HepG2 (cell line): ENCODE measurements around the gene ABI2. TPM values are rescaled to one million over a fixed set of nuclear protein-coding genes. Genes with fewer than 3 reads are reported as not detected.
A peak's percentile ranks its signal among the peaks of the same experiment; 100 is the strongest.

Experiments
- DR1 ChIP-seq: sonication (generic); formaldehyde crosslinking; IDR thresholded peaks from 2 replicates; pipeline ENCODE4 v1.8.0; 2021; ENCODE audit warnings: mild to moderate bottlenecking, missing genetic modification reagents, inconsistent platforms
- GATAD1 ChIP-seq: IDR thresholded peaks from 2 replicates; pipeline ENCODE4 v1.6.1; 2016; ENCODE audit warnings: missing genetic modification reagents, missing compliant biosample characterization
- HNRNPLL ChIP-seq: fragments of 200-400 bp; formaldehyde crosslinking; IDR thresholded peaks from 2 replicates; pipeline ENCODE4 v1.6.1; 2017; ENCODE audit warnings: mild to moderate bottlenecking, low read depth, low read length; ENCODE audit not compliant: poor library complexity, severe bottlenecking
- HOXA5 ChIP-seq: sonication (generic); formaldehyde crosslinking; IDR thresholded peaks from 2 replicates; pipeline ENCODE4 v1.4.0; 2020; ENCODE audit warnings: missing genetic modification reagents
- KAT7 ChIP-seq: IDR thresholded peaks from 2 replicates; pipeline ENCODE4 v1.6.1; 2018; ENCODE audit warnings: borderline replicate concordance, missing compliant biosample characterization
- MEIS1 ChIP-seq: sonication (generic); formaldehyde crosslinking; IDR thresholded peaks from 2 replicates; pipeline ENCODE4 v1.9.0; 2021; ENCODE audit warnings: mild to moderate bottlenecking, missing genetic modification reagents, moderate library complexity, borderline replicate concordance
- MTF1 ChIP-seq: sonication (generic); formaldehyde crosslinking; IDR thresholded peaks from 2 replicates; pipeline ENCODE4 v1.5.0; 2020; ENCODE audit warnings: missing genetic modification reagents
- PCBP1 ChIP-seq: fragments of 200-400 bp; formaldehyde crosslinking; IDR thresholded peaks from 2 replicates; pipeline ENCODE4 v1.6.1; 2017; ENCODE audit warnings: mild to moderate bottlenecking, low read depth, low read length, borderline replicate concordance
- RFX3 ChIP-seq: IDR thresholded peaks from 2 replicates; pipeline ENCODE4 v1.6.1; 2016; ENCODE audit warnings: missing biosample characterization, missing genetic modification reagents
- RFXAP ChIP-seq: sonication (generic); formaldehyde crosslinking; IDR thresholded peaks from 2 replicates; pipeline ENCODE4 v1.4.0; 2020; ENCODE audit warnings: missing genetic modification reagents, borderline replicate concordance
- ZNF234 ChIP-seq: sonication (generic); formaldehyde crosslinking; conservative IDR thresholded peaks from 2 replicates; pipeline ENCODE4 v1.5.1; 2020; ENCODE audit warnings: mild to moderate bottlenecking, missing genetic modification reagents
- ZNF251 ChIP-seq: sonication (generic); formaldehyde crosslinking; IDR thresholded peaks from 2 replicates; pipeline ENCODE4 v1.9.0; 2021; ENCODE audit warnings: mild to moderate bottlenecking, missing genetic modification reagents
- ZNF761 ChIP-seq: sonication (generic); formaldehyde crosslinking; conservative IDR thresholded peaks from 2 replicates; pipeline ENCODE4 v1.4.0; 2020; ENCODE audit warnings: mild to moderate bottlenecking, missing genetic modification reagents
- polyA plus RNA-seq, 8 experiments: library from polyadenylated mRNA; depleted of rRNA in 3 of 8; stranded (reverse) in 7 of 8; unstranded in 1 of 8; fragments of >200 nt; fragmentation: Illumina TruSeq in 4 of 8; extraction: Trizol in 4 of 8; gene quantifications; 2 replicates each; pipeline versions ENCODE4 v1.2.1 to v1.2.3, GENCODE V29; 2011 to 2016; ENCODE audit warnings: low read depth in 4 of 8, missing spikeins in 1 of 8, mixed read lengths in 1 of 8; ENCODE audit not compliant: insufficient read depth in 1 of 8
- total RNA-seq, 5 experiments: library from RNA; depleted of rRNA; stranded (reverse); fragments of >200 nt; fragmentation: Illumina TruSeq; extraction: Trizol; gene quantifications; 2 replicates each; pipeline ENCODE4 v1.2.3, GENCODE V29; 2016; ENCODE audit warnings: low read depth in 1 of 5
- TF ChIP-seq, protein P1 (sequence below): sonication (generic); formaldehyde crosslinking; IDR thresholded peaks from 2 replicates; pipeline ENCODE4 v1.8.1; 2023; ENCODE audit warnings: missing genetic modification reagents, inconsistent platforms, borderline replicate concordance
- TF ChIP-seq, protein P2 (sequence below): IDR thresholded peaks from 2 replicates; pipeline ENCODE4 v1.6.1; 2016; ENCODE audit warnings: missing compliant biosample characterization, missing genetic modification reagents, borderline replicate concordance
- TF ChIP-seq, protein P3 (sequence below): sonication (generic); formaldehyde crosslinking; IDR thresholded peaks from 2 replicates; pipeline ENCODE4 v1.4.0; 2020; ENCODE audit warnings: mild to moderate bottlenecking, low read depth, missing genetic modification reagents
- TF ChIP-seq, protein P4 (sequence below), 2 experiments: sonication (generic) in 1 of 2; formaldehyde crosslinking in 1 of 2; IDR thresholded peaks; 2 replicates each; pipeline versions ENCODE4 v1.6.1 to v1.9.0; 2014 to 2022; ENCODE audit warnings: antibody characterized with exemption in 1 of 2, borderline replicate concordance in 1 of 2, inconsistent platforms in 1 of 2, low read depth in 1 of 2, missing genetic modification reagents in 1 of 2
- TF ChIP-seq, protein P5 (sequence below): sonication (generic); formaldehyde crosslinking; IDR thresholded peaks from 2 replicates; pipeline ENCODE4 v1.8.0; 2022; ENCODE audit warnings: mild to moderate bottlenecking, missing genetic modification reagents, moderate library complexity

Gene ABI2
- total and polyA plus RNA-seq, 2 of the 13 experiments (the other 11 are each of a cell fraction or from before 2014, with no cell fraction given) = 28.4 to 32.4 TPM

DNA sequence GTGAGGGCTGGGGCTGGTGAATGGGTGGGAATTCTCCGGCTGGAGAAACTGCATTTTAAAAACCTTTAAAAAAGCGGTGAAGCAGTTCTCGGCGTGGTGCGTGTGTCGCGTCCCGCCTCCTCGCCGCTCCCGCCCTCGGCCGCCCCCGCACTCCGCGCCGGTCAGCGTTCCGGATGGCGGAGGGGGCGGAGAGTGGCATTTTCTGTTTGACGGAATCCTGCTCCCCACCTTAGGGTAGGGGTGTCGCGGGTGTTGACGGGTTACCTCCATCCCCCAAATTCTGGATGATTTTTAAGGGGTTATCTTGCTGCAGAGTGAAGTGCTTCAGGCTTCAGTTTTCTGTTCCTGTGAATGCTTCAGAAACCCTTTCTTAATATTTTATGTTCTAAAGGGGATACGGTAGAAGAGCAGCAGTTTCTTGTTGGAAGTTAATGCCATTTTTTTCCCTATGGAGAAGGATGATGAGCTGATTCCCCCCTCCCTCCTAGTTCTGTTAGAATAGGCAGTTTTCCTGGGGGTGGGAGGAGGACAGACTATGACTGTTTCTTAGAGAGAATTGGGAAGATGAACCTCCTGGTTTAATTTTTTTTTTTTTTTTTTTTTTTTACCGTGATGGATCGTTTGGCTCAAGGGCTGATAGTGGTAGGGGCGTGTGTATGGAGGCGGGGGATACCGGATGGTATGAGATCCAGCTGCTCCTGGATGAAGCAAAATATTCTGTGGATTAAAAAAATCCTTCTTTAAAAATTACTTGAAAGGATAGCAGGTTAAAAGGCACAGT is 756 bp downstream of the ABI2 start (continued):
- TF ChIP-seq, protein P1, sequence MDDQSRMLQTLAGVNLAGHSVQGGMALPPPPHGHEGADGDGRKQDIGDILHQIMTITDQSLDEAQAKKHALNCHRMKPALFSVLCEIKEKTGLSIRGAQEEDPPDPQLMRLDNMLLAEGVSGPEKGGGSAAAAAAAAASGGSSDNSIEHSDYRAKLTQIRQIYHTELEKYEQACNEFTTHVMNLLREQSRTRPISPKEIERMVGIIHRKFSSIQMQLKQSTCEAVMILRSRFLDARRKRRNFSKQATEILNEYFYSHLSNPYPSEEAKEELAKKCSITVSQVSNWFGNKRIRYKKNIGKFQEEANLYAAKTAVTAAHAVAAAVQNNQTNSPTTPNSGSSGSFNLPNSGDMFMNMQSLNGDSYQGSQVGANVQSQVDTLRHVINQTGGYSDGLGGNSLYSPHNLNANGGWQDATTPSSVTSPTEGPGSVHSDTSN = no peak
- TF ChIP-seq MTF1 (CRISPR knock-in tag) (no peak), KAT7 (CRISPR knock-in tag) (no peak), ZNF234 (CRISPR knock-in tag) (0 out of 2 replicates have a peak, but pooled peaks have one; percentile 9), HOXA5 (CRISPR knock-in tag) (no peak; the same call in 1 of the 2 replicates), ZNF251 (CRISPR knock-in tag) (no peak), ZNF761 (CRISPR knock-in tag) (0 out of 2 replicates have a peak, but pooled peaks have one; percentile 8), MEIS1 (CRISPR knock-in tag) (0 out of 2 replicates have a peak, but pooled peaks have one; percentile 1), DR1 (no peak), PCBP1 (no peak), RFX3 (no peak), HNRNPLL (peak; percentile 43), RFXAP (CRISPR knock-in tag) (no peak), GATAD1 (no peak)
- TF ChIP-seq, protein P2, sequence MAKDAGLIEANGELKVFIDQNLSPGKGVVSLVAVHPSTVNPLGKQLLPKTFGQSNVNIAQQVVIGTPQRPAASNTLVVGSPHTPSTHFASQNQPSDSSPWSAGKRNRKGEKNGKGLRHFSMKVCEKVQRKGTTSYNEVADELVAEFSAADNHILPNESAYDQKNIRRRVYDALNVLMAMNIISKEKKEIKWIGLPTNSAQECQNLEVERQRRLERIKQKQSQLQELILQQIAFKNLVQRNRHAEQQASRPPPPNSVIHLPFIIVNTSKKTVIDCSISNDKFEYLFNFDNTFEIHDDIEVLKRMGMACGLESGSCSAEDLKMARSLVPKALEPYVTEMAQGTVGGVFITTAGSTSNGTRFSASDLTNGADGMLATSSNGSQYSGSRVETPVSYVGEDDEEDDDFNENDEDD (CRISPR knock-in tag) = peak; percentile 58; the same call in 1 of the 2 replicates
- TF ChIP-seq, protein P3, sequence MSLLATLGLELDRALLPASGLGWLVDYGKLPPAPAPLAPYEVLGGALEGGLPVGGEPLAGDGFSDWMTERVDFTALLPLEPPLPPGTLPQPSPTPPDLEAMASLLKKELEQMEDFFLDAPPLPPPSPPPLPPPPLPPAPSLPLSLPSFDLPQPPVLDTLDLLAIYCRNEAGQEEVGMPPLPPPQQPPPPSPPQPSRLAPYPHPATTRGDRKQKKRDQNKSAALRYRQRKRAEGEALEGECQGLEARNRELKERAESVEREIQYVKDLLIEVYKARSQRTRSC (CRISPR knock-in tag) = no peak
- TF ChIP-seq, protein P4, sequence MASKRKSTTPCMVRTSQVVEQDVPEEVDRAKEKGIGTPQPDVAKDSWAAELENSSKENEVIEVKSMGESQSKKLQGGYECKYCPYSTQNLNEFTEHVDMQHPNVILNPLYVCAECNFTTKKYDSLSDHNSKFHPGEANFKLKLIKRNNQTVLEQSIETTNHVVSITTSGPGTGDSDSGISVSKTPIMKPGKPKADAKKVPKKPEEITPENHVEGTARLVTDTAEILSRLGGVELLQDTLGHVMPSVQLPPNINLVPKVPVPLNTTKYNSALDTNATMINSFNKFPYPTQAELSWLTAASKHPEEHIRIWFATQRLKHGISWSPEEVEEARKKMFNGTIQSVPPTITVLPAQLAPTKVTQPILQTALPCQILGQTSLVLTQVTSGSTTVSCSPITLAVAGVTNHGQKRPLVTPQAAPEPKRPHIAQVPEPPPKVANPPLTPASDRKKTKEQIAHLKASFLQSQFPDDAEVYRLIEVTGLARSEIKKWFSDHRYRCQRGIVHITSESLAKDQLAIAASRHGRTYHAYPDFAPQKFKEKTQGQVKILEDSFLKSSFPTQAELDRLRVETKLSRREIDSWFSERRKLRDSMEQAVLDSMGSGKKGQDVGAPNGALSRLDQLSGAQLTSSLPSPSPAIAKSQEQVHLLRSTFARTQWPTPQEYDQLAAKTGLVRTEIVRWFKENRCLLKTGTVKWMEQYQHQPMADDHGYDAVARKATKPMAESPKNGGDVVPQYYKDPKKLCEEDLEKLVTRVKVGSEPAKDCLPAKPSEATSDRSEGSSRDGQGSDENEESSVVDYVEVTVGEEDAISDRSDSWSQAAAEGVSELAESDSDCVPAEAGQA (IDR thresholded peaks at IDR 0.05; ENCODE audit: low read depth) = no peak
- TF ChIP-seq, protein P4 (CRISPR knock-in tag; IDR thresholded peaks at IDR 0.05; ENCODE audit: borderline replicate concordance) = no peak
- TF ChIP-seq, protein P5, sequence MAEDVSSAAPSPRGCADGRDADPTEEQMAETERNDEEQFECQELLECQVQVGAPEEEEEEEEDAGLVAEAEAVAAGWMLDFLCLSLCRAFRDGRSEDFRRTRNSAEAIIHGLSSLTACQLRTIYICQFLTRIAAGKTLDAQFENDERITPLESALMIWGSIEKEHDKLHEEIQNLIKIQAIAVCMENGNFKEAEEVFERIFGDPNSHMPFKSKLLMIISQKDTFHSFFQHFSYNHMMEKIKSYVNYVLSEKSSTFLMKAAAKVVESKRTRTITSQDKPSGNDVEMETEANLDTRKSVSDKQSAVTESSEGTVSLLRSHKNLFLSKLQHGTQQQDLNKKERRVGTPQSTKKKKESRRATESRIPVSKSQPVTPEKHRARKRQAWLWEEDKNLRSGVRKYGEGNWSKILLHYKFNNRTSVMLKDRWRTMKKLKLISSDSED (CRISPR knock-in tag) = no peak
